ENCODE results near the gene RPGR.

RPGR gene

DNA sequence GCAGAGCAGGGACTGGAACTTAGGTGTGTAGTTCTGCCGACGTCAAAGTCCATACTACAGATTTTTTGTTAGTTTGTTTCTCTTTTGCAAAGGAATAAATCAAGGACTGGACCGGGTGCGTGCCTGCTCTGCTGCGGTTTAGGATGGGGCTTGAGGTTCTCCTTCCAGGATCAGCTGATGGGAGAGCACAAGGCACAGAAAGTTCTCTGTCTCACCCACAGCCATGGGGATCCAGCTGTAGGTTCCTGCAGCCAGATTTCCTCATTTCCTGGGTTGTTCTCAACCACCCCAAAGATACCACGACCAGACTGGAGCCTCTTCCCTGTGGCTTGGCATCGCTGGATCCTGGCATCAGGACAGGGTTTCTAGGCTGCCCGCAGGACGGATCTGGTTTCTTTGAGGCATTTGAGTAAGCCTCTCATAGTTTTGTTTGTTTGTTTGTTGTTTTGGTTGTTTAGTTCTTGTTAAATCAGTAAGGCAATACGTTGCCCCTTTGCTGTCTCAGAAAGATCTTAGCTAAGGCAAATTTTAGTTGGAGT, 105.8 kb downstream of the RPGR start:
- DNase-seq = no peak

DNA sequence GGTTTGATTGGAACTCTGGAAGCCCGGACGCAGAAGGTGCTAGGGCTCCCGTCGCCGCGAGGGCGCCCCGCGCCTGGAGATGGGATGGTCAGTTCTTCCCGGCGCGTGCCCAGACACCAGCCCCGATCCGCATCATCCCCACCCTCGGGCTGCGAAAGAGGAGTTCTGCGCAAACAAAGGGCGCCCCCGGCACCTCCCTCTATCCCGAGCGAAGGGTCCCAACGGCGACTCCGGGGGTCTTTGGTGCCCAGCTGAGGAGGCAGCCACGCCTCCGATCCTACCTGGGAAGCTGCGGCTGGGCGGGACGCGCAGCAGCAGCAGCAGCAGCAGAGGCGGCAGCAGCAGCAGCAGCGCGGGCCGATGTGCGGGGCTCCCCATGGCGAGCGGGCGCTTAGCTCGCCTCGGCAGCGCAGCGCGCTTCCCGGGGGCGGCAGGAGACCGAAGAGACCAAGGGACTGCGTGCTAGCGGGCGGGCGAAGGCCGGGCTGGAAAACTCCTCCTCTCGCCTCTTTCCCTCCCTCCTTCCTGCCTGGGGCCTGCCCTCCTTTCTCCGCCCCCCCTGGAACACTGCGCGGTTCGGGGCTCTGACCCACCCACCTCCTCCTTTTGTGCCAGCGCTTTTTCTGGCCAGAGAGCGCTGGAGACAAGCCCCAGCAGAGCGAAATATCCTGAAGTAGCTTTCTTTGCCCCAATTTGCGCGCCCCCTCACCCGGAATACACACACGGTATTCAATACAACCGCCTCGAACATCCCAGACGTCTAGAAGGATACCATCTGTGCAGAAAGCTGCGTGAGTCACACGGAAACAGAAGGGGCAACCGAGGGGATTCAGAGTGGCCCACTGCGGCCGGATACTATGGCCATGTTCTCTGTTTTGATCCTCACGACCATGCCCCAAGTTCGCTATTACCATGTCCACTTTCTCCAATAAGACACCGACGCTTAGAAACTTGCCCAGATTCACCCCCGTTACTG, 106.6 kb downstream of the RPGR start, which contains the start of gene SRPX:
TSS of gene SRPX (minus strand) at position 457 of the 976 bp plus-strand sequence. CDS start at position 378, 79 bp downstream.
- peak; percentile 16 for DNase-seq
- TF ChIP-seq, protein P1, sequence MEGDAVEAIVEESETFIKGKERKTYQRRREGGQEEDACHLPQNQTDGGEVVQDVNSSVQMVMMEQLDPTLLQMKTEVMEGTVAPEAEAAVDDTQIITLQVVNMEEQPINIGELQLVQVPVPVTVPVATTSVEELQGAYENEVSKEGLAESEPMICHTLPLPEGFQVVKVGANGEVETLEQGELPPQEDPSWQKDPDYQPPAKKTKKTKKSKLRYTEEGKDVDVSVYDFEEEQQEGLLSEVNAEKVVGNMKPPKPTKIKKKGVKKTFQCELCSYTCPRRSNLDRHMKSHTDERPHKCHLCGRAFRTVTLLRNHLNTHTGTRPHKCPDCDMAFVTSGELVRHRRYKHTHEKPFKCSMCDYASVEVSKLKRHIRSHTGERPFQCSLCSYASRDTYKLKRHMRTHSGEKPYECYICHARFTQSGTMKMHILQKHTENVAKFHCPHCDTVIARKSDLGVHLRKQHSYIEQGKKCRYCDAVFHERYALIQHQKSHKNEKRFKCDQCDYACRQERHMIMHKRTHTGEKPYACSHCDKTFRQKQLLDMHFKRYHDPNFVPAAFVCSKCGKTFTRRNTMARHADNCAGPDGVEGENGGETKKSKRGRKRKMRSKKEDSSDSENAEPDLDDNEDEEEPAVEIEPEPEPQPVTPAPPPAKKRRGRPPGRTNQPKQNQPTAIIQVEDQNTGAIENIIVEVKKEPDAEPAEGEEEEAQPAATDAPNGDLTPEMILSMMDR (IDR thresholded peaks at IDR 0.05; ENCODE audit: low read depth, low read length) = no peak
- Histone ChIP-seq H3K27me3 (peaks cover 23% of the 10 kb centered on the region), H3K36me3 (no peaks in the 10 kb centered on the region), H3K9me3 (no peaks in the 10 kb centered on the region), H3K4me1 (no peaks in the 10 kb centered on the region), H3K4me3 (ENCODE audit: low read depth, low read length) (peak within 1 kb of the TSS; percentile 51)

More for the DNA sequence above, 105.8 kb downstream of the RPGR start:
- Histone ChIP-seq H3K4me3 (ENCODE audit: low read depth, low read length) (no peak overlapping the region; the same call in 1 of the 2 replicates), H3K36me3 (no peaks in the 10 kb centered on the region), H3K9me3 (no peaks in the 10 kb centered on the region), H3K27me3 (peaks cover 23% of the 10 kb centered on the region), H3K4me1 (no peaks in the 10 kb centered on the region)
- TF ChIP-seq, protein P1 (IDR thresholded peaks at IDR 0.05; ENCODE audit: low read depth, low read length) = no peak

DNA sequence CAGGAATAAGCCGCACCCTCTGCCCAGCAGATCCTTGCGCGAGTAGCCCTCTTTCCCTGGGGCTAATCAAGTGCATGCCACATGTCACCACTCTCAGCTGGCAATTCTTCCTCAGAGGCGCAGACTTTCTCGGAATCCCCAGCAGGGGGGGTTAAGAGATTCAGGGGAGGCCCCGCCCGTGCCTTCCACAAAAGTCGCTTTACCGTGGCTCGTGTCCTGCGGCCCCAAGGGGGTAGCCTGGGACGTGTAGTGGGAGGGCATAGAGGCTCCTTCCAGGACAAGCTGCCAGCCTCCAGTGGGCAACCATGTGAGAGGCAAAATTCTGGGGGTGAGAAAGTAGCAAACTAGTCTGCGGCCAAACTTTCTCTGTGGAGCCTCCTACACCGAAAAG, 107.3 kb downstream of the RPGR start:
- TF ChIP-seq, protein P1 (IDR thresholded peaks at IDR 0.05; ENCODE audit: low read depth, low read length) = peak; percentile 30
- H3K36me3 ChIP-seq = no peaks in the 10 kb centered on the region
- H3K9me3 ChIP-seq = no peaks in the 10 kb centered on the region
- H3K4me1 ChIP-seq = no peaks in the 10 kb centered on the region
- DNase-seq = peak; percentile 27
- peaks cover 23% of the 10 kb centered on the region for H3K27me3 ChIP-seq
- peak overlapping the region; percentile 51 for H3K4me3 ChIP-seq (ENCODE audit: low read depth, low read length)
